Cardiac septum (tissue), 1 donor: ENCODE results near the gene FDX1. TPM values are rescaled to one million over a fixed set of nuclear protein-coding genes. Genes with fewer than 3 reads are reported as not detected.

Experiments used
- DNase-seq: peaks from one replicate; pipeline ENCODE4 v3.0.0-alpha.2; 2020; ENCODE audit warnings: low spot score
- intact Hi-C: fragments of 100-400 bp; cut with DNase I; formaldehyde crosslinking; loops from one replicate; pipeline ENCODE4 v1.14.0; 2022
- total RNA-seq: library from RNA; stranded (reverse); fragmentation: NEBNext Ultra II Directional; extraction: Animal tissue kit (Norgen Biotek cat#: 25700); gene quantifications from one replicate; pipeline ENCODE4 v1.2.1, GENCODE V29; 2021
- donor health status: DM: no; HTN: no; CAD: no.

FDX1 gene
- total RNA-seq, 1 donor from 2014 or later: 21.7 TPM

GRCh38 chr11:110491577-110492320 is 62.0 kb downstream of the FDX1 start:
- intact Hi-C loops: no loop called here
- DNase-seq: no peak

DNA sequence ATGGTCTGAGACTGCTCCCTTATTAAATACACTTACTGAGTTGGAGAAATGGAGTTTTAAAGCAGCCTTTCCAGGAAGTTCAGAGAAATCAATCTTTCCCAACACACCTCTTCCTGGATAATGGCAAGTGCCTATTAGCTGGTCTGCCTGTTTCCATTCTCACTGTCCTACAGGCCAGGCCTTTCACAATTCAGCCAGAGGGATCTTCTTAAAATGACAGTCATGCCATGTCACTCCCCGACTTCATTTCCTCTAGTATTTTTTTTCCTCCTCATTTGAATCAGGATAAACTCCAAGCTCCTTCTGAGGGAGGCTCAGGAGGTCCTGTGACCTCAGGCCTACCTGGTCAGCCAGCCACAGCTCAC is 62.6 kb downstream of the FDX1 start:
- DNase-seq: no peak
- intact Hi-C loops: no loop called here

- intact Hi-C loops: no loop called here
- DNase-seq: no peak
Observed at GRCh38 chr11:110493346-110493745, 63.6 kb downstream of the FDX1 start.

DNA sequence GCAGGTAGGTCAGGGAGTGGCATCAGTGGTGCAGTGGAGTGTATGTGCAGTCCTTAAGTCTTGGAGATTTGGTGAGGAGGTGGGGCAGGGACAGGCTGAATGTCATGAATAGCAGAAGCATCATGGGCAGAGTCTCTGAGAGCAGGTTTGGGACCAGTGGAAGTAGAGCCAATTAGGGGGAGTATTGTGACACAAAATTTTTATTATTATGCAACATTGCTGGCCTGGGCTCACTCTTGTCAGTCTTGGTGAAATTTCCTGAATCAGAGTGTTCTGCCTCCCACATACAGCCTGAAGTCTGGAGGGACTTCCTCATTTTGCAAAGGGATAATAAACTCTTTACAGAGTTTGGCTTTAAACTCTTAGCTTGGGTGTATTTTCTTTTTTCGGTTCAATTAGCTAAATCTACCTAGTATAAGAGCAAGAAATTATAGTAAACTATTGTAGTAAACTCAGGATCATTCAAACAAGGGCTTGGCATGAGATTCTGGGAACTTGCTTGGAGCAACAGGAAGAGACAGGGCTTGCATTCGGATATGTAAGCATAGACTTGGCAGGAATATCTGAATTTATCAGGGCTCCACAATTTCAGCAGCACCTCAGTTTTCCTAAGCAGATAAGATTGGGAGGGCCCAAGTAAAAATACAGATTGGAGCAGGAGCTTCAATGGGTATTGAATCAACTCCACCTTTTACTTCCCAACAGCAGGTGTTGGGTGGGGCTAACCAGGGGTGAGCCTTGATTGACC is 67.7 kb downstream of the FDX1 start:
- intact Hi-C loops: no loop called here

GRCh38 chr11:110501428-110501827 is 71.7 kb downstream of the FDX1 start:
- no peak for DNase-seq
- intact Hi-C loops: no loop called here

More for the DNA sequence above, 67.7 kb downstream of the FDX1 start:
- DNase-seq: no peak

- intact Hi-C loops: no loop called here
Observed at GRCh38 chr11:110505528-110506284, 76.0 kb downstream of the FDX1 start.

DNA sequence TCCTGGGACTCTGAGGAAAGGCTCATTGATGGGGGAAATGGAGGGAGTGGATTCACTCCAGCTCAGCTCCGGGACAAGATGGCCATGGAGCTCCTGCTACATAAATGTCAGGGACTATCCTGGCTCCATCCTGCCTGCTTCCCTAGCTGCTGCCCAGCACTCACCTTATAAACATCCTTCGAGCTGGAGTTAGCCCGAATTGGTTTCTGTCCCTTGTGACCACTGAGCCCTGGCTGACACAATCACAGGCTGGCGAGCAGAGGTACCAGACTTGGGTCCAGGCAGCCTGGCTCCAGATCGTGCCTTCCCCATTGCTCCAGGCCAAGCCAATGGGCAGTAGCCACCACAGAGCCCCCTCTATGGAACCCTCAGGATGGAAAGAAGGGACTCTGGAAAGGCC is 77.6 kb downstream of the FDX1 start:
- DNase-seq: no peak
- intact Hi-C loops: no loop called here

More at GRCh38 chr11:110505528-110506284, 76.0 kb downstream of the FDX1 start:
- no peak for DNase-seq

DNA sequence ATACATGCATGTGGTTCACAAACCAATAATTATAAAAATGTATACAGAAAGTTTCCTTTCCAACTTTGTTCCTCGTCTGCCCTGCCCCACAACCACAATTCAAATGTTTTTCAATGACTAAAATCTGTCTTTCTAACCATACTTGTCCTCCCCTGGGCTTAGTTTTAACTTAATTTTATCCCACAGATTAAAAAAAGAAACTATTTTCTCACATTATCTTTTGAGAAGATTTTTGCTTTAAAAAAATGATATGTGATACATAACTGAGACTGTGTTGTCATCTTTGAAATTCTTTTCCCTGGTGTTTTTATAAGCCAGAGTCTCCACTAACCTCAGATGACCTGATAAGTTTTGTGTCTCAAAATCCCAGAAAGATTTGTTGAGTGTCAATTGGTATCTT is 79.0 kb downstream of the FDX1 start:
- no peak for DNase-seq
- intact Hi-C loops: no loop called here

GRCh38 chr11:110509472-110509871 is 79.7 kb downstream of the FDX1 start:
- DNase-seq: no peak
- intact Hi-C loops: no loop called here

DNA sequence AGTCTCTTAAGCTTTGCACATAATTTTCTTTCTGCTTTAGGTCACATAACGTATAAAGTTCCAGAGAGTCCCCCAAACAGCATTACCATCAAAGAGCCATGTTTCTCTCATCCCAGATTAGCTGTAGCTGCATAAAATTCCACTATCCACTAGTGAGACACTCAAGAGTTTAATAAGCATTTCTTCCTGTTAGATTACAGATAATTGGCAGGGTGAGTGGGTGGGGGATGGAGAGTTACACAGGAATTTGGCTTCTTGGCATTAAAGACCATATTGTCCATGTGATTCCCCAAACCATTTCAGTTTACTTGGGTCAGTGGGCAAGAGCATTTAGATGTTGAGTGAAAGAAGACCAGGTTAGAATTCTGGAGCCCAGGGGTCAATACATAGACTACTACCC is 82.3 kb downstream of the FDX1 start:
- no peak for DNase-seq
- intact Hi-C loops: no loop called here

DNA sequence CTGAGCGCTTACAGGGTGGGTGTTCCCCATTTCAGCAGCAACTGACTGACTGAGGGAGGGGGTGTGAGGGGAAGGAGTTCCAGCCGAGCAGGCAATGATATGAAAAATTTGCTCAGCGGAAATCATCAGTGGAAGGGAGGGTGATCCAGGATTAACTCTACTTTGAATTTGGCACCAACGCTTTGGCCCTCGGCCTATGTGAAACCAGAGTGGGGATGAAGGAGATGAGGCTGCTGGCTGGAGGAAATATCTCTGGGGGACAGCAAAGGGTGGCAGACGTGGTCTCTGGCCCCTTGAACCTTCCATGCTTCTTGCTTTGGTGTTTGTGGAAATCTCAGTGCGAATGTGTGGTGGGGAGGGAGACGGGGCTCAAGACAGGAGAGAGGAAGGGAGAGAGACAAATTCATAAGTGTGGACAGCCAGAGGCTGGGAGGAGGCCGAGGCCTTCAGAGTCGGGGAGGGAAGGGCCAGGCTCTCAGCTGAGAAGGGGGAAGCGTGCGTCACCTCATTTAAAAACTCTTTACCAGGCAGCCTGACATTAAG is 83.6 kb downstream of the FDX1 start:
- DNase-seq: no peak
- intact Hi-C loops: no loop called here

DNA sequence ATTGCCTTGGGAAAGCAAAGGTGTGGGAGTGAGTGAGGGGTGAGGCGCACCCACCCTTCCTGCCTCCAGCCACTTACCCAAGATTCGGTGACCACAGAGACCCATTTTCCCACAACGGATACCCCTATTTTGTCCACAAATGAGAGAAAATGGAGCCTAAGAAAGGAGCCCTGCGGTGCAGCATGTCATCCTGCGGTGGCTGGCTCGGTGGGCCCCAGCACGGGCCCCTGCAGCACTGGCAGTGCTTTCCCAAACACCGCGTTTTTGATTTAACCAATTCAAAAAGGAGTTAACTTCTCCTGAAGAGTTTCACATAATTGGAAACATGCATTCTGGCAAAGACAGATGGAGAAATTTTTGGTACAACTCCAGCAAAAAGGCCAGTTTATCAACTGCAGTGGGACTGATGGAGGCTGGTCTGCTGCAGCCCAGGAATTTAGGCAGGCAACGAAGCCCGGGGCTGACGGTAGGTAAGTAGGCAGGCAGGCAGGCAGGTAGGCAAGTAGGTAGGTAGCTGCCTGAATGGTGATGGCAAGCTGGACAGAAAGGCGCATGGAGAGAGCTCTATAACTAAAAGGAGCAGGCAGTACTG is 84.2 kb downstream of the FDX1 start:
- intact Hi-C loops: no loop called here
- DNase-seq: no peak

Other genes starting within 250 kb of the FDX1 start
- gene RDX, start 133.3 kb upstream of the FDX1 start, total RNA-seq: 118 TPM